HUDEP-2 (cell line): ENCODE measurements around the gene WDR54.
"Not testable (repeated sequence)": the region's sequence is repeated elsewhere in the genome, so short reads cannot be mapped to it uniquely, and the experiment has no call there.

Source experiments
- DNase-seq, 76 experiments: peaks; one replicate each; lab custom pipeline; 2025; ENCODE audit not compliant: unreplicated experiment in 76 of 76; lab: John Stamatoyannopoulos, UW

WDR54 gene

GRCh38 chr2:74401891-74402290 is 19.6 kb upstream of the WDR54 start:
- DNase-seq, result no peak

GRCh38 chr2:74406035-74406434 is 15.5 kb upstream of the WDR54 start:
- DNase-seq, result no peak

- DNase-seq, result no peak
Observed at GRCh38 chr2:74407682-74408081, 13.8 kb upstream of the WDR54 start.

- no peak for DNase-seq
Observed at GRCh38 chr2:74413001-74413698, 8.4 kb upstream of the WDR54 start.

GRCh38 chr2:74414441-74414840 is 7.1 kb upstream of the WDR54 start:
- DNase-seq, result no peak

GRCh38 chr2:74414881-74415761 is 6.4 kb upstream of the WDR54 start:
- DNase-seq, result no peak

GRCh38 chr2:74415762-74416395 is 5.7 kb upstream of the WDR54 start:
- DNase-seq, result no peak

GRCh38 chr2:74416778-74417177 is 4.8 kb upstream of the WDR54 start:
- no peak for DNase-seq

GRCh38 chr2:74417197-74417596 is 4.3 kb upstream of the WDR54 start:
- no peak for DNase-seq

- no peak for DNase-seq
Observed at GRCh38 chr2:74417763-74418162, 3.8 kb upstream of the WDR54 start.

- DNase-seq, result no peak
Observed at GRCh38 chr2:74418312-74418711, 3.2 kb upstream of the WDR54 start.

GRCh38 chr2:74419345-74419744 is 2.2 kb upstream of the WDR54 start:
- no peak for DNase-seq

GRCh38 chr2:74420006-74420405 is 1.5 kb upstream of the WDR54 start:
- DNase-seq, result no peak

- not testable (repeated sequence) for DNase-seq
Observed at GRCh38 chr2:74420443-74421103, 957 bp upstream of the WDR54 start.

GRCh38 chr2:74423231-74424095 is 1.9 kb downstream of the WDR54 start:
- DNase-seq, result no peak

- no peak for DNase-seq
Observed at GRCh38 chr2:74424139-74424992, 2.8 kb downstream of the WDR54 start.

GRCh38 chr2:74424995-74425406 is 3.5 kb downstream of the WDR54 start:
- DNase-seq, result no peak

GRCh38 chr2:74425523-74425922 is 4.0 kb downstream of the WDR54 start:
- no peak for DNase-seq

GRCh38 chr2:74426181-74426758 is 4.7 kb downstream of the WDR54 start:
- DNase-seq, result no peak
